SJCRH30 (cell line): Measurements from ENCODE around the gene ABCB8. TPM values are rescaled to one million over a fixed set of nuclear protein-coding genes. Genes with fewer than 3 reads are reported as not detected.
A peak's percentile ranks its signal among the peaks of the same experiment; 100 is the strongest.

Source experiments
- DNase-seq, 2 experiments: peaks; one replicate each; pipeline ENCODE4 v3.0.0-alpha.2; 2015 to 2020
- H3K27ac ChIP-seq: fragments of 250-450 bp; sonication (Bioruptor Pico); 2 replicates; pipeline ENCODE4 v1.5.1; 2020; ENCODE audit warnings: mild to moderate bottlenecking, moderate library complexity
- H3K27me3 ChIP-seq: fragments of 250-450 bp; sonication (Bioruptor Pico); 2 replicates; pipeline ENCODE4 v1.5.1; 2020; ENCODE audit warnings: mild to moderate bottlenecking, moderate library complexity
- H3K36me3 ChIP-seq: fragments of 250-450 bp; sonication (Bioruptor Pico); 2 replicates; pipeline ENCODE4 v1.5.1; 2020; ENCODE audit warnings: mild to moderate bottlenecking, moderate library complexity
- H3K4me1 ChIP-seq: fragments of 250-450 bp; sonication (Bioruptor Pico); 2 replicates; pipeline ENCODE4 v1.5.1; 2020; ENCODE audit warnings: mild to moderate bottlenecking, moderate library complexity
- H3K4me3 ChIP-seq: fragments of 250-450 bp; sonication (Bioruptor Pico); 2 replicates; pipeline ENCODE4 v1.5.1; 2020; ENCODE audit warnings: mild to moderate bottlenecking, moderate library complexity
- H3K9me3 ChIP-seq: fragments of 250-450 bp; sonication (Bioruptor Pico); replicated peaks from 2 replicates; pipeline ENCODE4 v1.5.1; 2020; ENCODE audit warnings: mild to moderate bottlenecking, moderate library complexity
- total RNA-seq: library from RNA; depleted of rRNA; stranded (reverse); fragments of >200 nt; shearing (Covaris generic); gene quantifications from 2 replicates; pipeline ENCODE4 v1.2.3, GENCODE V29; 2014; rRNA removed

The ABCB8 gene
- total RNA-seq, 1 experiment from 2014 or later = 20.8 TPM

DNA sequence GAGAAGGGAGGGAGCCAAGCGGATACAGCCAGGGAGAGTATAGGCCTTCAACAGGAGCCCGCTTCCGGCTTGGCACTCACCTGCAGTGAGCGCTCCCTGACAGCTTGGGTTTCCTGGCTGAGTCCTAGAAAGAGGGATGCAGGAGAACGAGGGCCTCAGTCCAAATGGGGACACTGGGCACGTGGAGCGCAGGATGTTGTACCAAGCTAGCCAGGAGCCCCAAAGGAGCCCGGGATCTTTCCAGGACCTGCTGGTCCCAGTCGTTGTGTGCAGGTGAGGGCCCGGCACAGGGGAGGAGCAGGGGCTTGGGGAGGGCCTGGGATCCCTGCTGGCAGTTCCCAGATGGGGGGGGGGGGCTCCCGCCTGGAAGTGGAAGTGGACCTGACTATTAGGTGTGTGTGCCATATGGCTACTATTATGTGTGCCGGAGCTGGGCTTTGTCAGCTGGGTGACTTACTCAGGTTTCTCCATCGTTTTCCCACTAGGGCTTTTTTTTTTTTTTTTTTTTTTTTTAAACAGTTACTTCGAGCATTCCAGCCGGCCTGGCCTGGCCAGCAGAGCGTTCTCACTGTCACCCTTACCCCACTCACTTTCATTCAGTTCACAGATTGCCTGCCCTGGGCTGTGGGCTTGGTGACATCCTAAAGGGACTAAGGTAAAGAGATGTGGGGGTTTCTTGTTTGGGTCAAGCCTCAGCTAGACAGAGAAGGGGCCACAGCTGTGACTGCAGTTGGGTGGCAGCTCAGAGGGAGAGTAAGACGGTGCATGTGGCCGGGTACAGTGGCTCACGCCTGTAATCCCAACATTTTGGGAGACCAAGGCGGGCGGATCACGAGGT lies 61.9 kb downstream of the ABCB8 start:
- Histone ChIP-seq H3K27me3 (no peaks in the 10 kb centered on the region), H3K27ac (peak overlapping the region; percentile 66), H3K4me3 (no peak overlapping the region), H3K36me3 (peaks cover 17% of the 10 kb centered on the region), H3K4me1 (peaks cover 21% of the 10 kb centered on the region), H3K9me3 (no peaks in the 10 kb centered on the region)
- no peak for DNase-seq

DNA sequence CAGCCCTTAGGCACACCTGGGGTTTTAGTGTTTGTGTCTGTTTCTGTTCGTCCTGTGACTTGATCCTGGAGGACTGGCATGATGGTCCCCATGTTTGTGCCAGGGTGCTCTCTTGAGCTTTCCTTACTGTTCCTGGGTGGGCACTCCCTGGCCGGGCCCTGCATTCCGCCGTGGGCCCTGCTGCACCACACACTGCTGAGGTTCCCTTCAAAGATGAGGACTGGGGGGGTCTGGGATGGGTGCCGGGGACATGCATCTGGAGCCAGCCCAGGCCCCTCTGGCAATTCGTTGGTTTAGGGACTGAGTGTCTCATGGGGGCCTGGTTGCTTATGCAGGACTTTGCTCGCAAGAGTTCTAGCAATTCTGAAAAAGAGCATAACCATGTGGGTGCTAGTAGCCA lies 62.8 kb downstream of the ABCB8 start:
- Histone ChIP-seq H3K9me3 (no peaks in the 10 kb centered on the region), H3K4me1 (peaks cover 18% of the 10 kb centered on the region), H3K36me3 (peaks cover 17% of the 10 kb centered on the region), H3K27ac (no peak overlapping the region), H3K27me3 (no peaks in the 10 kb centered on the region), H3K4me3 (no peak overlapping the region)
- DNase-seq = no peak

DNA sequence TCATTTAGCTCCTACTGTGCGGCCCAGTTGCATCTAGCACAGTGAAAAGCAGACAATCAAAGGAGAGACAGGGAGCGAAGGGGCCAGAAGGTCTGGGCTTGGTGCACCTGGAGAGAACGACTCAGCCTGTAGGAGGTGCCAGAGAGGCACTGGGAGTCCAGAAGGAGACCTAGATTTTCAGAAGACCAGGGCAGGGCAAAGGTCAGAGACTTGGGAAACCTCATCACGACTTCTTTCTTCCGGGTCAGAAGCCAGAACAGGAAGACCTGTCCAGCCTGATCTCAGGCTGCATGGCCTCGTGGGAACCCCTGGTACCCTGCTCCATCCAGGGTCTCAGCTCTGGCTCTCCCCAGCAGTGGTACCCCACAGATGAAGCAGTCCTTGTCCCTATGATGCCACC lies 63.2 kb downstream of the ABCB8 start:
- Histone ChIP-seq H3K4me3 (no peak overlapping the region), H3K36me3 (peaks cover 17% of the 10 kb centered on the region), H3K27me3 (no peaks in the 10 kb centered on the region), H3K27ac (no peak overlapping the region), H3K9me3 (no peaks in the 10 kb centered on the region), H3K4me1 (peaks cover 18% of the 10 kb centered on the region)
- peak in 1 of 2 experiments; percentile 40 for DNase-seq

DNA sequence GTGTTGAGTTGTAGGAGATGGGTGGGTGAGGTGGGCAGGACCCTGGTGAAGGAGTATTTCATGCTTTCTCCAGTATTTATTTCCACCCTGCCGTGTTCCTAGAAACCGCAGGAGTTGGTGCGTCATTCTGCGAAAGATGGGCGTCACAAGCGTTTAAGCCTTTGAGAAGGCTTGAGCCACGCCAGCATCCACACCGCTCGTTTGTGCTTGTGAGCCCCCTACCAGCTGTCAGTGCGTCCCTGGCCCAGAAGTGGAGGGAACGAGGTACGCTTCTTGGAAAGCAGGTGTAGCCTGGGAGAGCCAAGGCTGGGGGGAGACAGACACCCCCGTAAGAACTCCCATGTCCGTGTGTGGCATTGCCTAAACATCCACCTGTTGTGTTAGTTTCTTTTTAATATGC lies 63.7 kb downstream of the ABCB8 start:
- H3K4me1 ChIP-seq = peaks cover 18% of the 10 kb centered on the region
- H3K27ac ChIP-seq = no peak overlapping the region
- no peaks in the 10 kb centered on the region for H3K9me3 ChIP-seq
- no peaks in the 10 kb centered on the region for H3K27me3 ChIP-seq
- peaks cover 19% of the 10 kb centered on the region for H3K36me3 ChIP-seq
- no peak for DNase-seq
- no peak overlapping the region for H3K4me3 ChIP-seq

DNA sequence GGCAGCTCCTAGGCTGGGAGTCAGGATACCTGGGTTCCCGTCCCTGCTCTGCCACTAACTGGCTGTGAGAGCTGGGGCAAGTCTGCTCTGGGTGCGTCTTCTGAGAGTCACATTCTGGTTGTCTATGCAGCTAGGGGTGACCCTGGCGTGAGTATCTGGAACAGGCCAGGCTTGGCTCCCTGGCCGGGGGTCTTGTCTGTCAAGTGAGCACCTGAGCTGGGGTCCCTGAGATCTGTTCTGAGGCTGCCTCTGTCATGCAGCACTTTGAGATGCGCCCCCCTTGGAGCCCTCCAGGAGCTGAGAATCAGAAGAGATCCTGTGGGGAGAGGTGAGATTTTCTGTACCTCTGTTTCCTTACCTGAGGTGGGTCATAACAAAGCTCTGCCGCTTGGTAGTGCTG lies 65.5 kb downstream of the ABCB8 start:
- DNase-seq = no peak
- Histone ChIP-seq H3K27ac (no peak overlapping the region), H3K4me1 (peaks cover 9% of the 10 kb centered on the region), H3K27me3 (no peaks in the 10 kb centered on the region), H3K9me3 (no peaks in the 10 kb centered on the region), H3K36me3 (peaks cover 13% of the 10 kb centered on the region), H3K4me3 (no peak overlapping the region)

DNA sequence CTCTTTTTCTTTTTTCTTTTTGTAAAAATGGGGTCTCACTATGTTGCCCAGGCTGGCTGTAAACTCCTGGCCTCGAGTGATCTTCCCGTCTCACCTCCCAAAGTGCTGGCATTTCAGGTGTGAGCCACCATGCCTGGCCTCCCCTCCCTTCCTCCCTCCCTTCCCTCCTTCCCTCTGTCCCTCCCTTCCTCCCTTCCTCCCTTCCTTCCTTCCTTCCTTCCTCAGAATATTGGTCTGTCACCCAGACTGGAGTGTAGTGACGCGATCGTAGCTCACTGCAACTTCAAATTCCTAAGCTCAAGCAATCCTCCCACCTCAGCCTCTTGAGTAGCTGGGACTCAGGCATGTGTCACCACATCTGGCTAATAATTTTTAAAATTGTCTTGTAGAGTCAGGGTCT lies 66.4 kb downstream of the ABCB8 start:
- no peaks in the 10 kb centered on the region for H3K27me3 ChIP-seq
- H3K27ac ChIP-seq = no peak overlapping the region
- no peak for DNase-seq
- H3K4me1 ChIP-seq = peaks cover 7% of the 10 kb centered on the region
- no peaks in the 10 kb centered on the region for H3K9me3 ChIP-seq
- peaks cover 13% of the 10 kb centered on the region for H3K36me3 ChIP-seq
- no peak overlapping the region for H3K4me3 ChIP-seq

DNA sequence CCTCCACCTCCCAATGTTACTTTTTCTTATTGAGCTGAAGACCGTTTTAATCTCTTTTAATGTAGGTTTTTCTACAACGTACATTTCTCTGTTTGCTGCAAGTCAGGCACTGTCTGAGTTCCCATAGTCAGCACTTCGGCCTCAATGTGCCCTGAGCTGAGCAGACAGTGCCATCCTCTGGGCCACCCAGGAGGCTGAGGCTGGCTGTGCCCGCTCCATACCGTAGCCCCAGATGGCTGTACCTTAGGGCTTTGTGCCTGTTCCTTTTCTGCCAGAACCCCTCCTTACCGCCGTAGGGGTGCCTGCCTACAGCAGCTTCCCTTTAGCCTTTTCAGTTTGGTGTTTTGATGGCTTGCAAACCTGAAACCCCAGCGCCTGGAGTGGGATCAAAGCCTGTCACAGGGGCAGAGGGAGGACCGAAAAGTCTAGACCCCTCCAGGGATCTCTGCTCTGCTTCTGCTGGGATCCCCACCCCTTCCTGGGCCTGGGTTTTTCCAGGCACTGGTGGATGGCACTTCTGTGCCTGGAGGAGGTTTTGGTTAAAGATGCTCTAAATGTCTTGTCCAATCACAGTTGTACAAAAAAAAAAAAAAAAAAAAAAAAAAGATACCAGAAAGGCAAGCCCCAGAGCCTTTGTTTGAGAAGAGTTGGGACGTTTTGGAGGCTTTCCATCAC lies 67.0 kb downstream of the ABCB8 start:
- H3K27me3 ChIP-seq = no peaks in the 10 kb centered on the region
- DNase-seq = no peak
- no peaks in the 10 kb centered on the region for H3K9me3 ChIP-seq
- no peak overlapping the region for H3K27ac ChIP-seq
- peaks cover 7% of the 10 kb centered on the region for H3K4me1 ChIP-seq
- no peak overlapping the region for H3K4me3 ChIP-seq
- peaks cover 13% of the 10 kb centered on the region for H3K36me3 ChIP-seq

DNA sequence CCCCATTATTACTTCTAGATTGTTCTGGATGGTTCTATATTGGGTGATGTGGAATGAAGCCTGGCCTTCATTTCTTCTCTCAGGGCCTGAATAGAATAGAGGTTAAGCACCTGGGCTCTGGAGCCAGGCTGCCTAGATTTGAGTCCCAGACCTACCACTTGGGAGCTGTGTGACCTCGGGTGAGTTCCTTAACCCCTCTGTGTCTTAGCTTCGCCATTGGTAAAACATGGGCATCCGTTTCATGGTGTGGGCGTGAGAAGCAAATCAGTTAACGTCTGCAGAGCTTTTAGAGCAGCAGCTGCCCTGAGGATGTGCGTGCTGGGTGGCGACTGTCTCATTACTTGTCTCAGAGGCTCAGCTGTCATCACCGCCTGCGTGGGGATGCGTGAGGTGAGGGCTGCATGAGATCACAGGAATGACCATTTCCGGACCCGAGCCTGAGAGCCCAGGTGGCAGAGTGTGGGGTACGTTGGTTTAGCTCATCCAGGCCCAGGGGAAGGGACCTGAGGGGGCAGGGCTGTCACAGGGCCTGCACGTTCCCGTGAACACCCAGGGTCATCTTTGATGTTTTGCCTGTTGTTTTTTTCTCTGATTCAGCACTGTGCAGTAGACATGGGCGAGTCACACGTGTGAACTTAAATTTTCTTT lies 67.7 kb downstream of the ABCB8 start:
- no peak for DNase-seq
- no peaks in the 10 kb centered on the region for H3K9me3 ChIP-seq
- no peak overlapping the region for H3K27ac ChIP-seq
- no peak overlapping the region for H3K4me3 ChIP-seq
- H3K36me3 ChIP-seq = peaks cover 13% of the 10 kb centered on the region
- no peaks in the 10 kb centered on the region for H3K27me3 ChIP-seq
- peaks cover 7% of the 10 kb centered on the region for H3K4me1 ChIP-seq

Other genes with a start within 250 kb of the ABCB8 start
- not detected in 2 replicates for gene TMEM176B, start 228.1 kb upstream of the ABCB8 start, total RNA-seq
- gene TMEM176A, start 227.7 kb upstream of the ABCB8 start, total RNA-seq = not detected in 2 replicates
- not detected in 2 replicates for gene AOC1, start 175.9 kb upstream of the ABCB8 start, total RNA-seq
- 15.9 and 19.3 TPM in 2 replicates for gene KCNH2, start 50.1 kb upstream of the ABCB8 start, total RNA-seq
- gene NOS3, start 37.4 kb upstream of the ABCB8 start, total RNA-seq = 0.05 and 0.20 TPM in 2 replicates
- gene ATG9B, start 4.0 kb upstream of the ABCB8 start, total RNA-seq = 0.08 TPM in 1 of 2 replicates, not detected in the other
- gene ASIC3, start 20.1 kb downstream of the ABCB8 start, total RNA-seq = 1.3 and 1.5 TPM in 2 replicates
- gene CDK5, start 29.4 kb downstream of the ABCB8 start, total RNA-seq = 34.3 and 39.2 TPM in 2 replicates
- gene SLC4A2, start 31.1 kb downstream of the ABCB8 start, total RNA-seq = 129 and 132 TPM in 2 replicates
- gene FASTK, start 52.4 kb downstream of the ABCB8 start, total RNA-seq = 62.2 and 92.8 TPM in 2 replicates
- 43.5 and 44.2 TPM in 2 replicates for gene TMUB1, start 55.0 kb downstream of the ABCB8 start, total RNA-seq
- 59.7 and 62.9 TPM in 2 replicates for gene AGAP3, start 58.0 kb downstream of the ABCB8 start, total RNA-seq
- 0.48 and 0.95 TPM in 2 replicates for gene GBX1, start 139.2 kb downstream of the ABCB8 start, total RNA-seq
- gene ASB10, start 158.8 kb downstream of the ABCB8 start, total RNA-seq = not detected in 2 replicates
- gene H2BK1, start 182.0 kb downstream of the ABCB8 start, total RNA-seq = not detected in 2 replicates
- 77.6 and 77.7 TPM in 2 replicates for gene ABCF2, start 198.8 kb downstream of the ABCB8 start, total RNA-seq
- gene CHPF2, start 204.0 kb downstream of the ABCB8 start, total RNA-seq = 27.7 and 28.2 TPM in 2 replicates
- gene SMARCD3, start 220.2 kb downstream of the ABCB8 start, total RNA-seq = 91.8 and 106 TPM in 2 replicates